NCI-H2171 (cell line): Measurements from ENCODE around the gene ERGIC1.

Source experiments
- DNase-seq: peaks from one replicate; lab custom pipeline; 2025; lab: John Stamatoyannopoulos, UW

Gene ERGIC1

GRCh38 chr5:172983542-172984243 is 149.6 kb downstream of the ERGIC1 start, which contains the start of gene ATP6V0E1:
Gene ATP6V0E1 (plus strand): TSS chr5:172983771. CDS start chr5:172983861, 90 bp downstream.
- DNase-seq: peak; percentile 76

GRCh38 chr5:172984244-172984953 is 150.3 kb downstream of the ERGIC1 start:
- DNase-seq: peak; percentile 27

GRCh38 chr5:172985596-172985995 is 151.5 kb downstream of the ERGIC1 start:
- no peak for DNase-seq

GRCh38 chr5:172988276-172988675 is 154.2 kb downstream of the ERGIC1 start:
- DNase-seq: no peak

- DNase-seq: no peak
Measured at GRCh38 chr5:172990776-172991175, 156.7 kb downstream of the ERGIC1 start.

- no peak for DNase-seq
Measured at GRCh38 chr5:172994405-172994804, 160.4 kb downstream of the ERGIC1 start.

- DNase-seq: no peak
Measured at GRCh38 chr5:172999372-172999973, 165.4 kb downstream of the ERGIC1 start.

- DNase-seq: no peak
Measured at GRCh38 chr5:172999974-173000373, 165.9 kb downstream of the ERGIC1 start.

- DNase-seq: no peak
Measured at GRCh38 chr5:173001229-173001841, 167.3 kb downstream of the ERGIC1 start.
